Omental fat pad (tissue), 4 donors: ENCODE results near the gene CRYBA4. TPM values are rescaled to one million over a fixed set of nuclear protein-coding genes. Genes with fewer than 3 reads are reported as not detected.

Experiments
- ATAC-seq: fragments of 150-250 bp; one replicate; pipeline ENCODE4 v1.9.1; 2016; ENCODE audit warnings: mild to moderate bottlenecking, moderate library complexity; ENCODE audit not compliant: low FRiP score
- DNase-seq: peaks from one replicate; pipeline ENCODE4 v3.0.0-alpha.2; 2019; ENCODE audit warnings: low spot score
- total RNA-seq, 4 donors: library from RNA; depleted of rRNA; stranded (reverse); fragments of >200 nt; gene quantifications; one replicate each; pipeline ENCODE4 v1.1.0, GENCODE V29; 2016
- TF ChIP-seq, protein P1 (sequence below), 3 donors: fragments of 450-650 bp; IDR thresholded peaks; one replicate each; pipeline ENCODE4 v1.5.1; 2016 to 2017; ENCODE audit warnings: antibody characterized with exemption in 3 of 3, mild to moderate bottlenecking in 3 of 3, moderate library complexity in 2 of 3

CRYBA4 gene
- total RNA-seq, 4 donors from 2014 or later = not detected

DNA sequence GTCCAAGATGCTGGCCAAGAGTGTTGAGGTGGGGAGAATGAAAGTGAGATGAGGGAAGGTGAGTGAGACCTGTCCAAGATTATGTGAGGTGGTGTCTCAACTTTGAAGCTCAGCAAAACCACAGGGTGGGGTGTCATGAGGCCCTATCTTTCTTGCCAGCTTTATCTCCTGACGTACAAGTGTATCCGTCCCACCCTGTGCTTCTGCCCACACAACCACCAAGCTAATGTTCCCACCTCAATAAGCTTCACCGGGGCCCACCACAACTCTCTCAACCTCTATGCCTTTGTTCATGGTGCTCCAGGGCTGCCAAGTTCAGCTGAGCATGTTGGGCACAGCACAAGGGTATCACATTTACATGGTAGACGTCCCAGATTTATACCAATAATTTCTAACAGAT, 24.7 kb upstream of the CRYBA4 start:
- ATAC-seq = no peak
- TF ChIP-seq, protein P1, sequence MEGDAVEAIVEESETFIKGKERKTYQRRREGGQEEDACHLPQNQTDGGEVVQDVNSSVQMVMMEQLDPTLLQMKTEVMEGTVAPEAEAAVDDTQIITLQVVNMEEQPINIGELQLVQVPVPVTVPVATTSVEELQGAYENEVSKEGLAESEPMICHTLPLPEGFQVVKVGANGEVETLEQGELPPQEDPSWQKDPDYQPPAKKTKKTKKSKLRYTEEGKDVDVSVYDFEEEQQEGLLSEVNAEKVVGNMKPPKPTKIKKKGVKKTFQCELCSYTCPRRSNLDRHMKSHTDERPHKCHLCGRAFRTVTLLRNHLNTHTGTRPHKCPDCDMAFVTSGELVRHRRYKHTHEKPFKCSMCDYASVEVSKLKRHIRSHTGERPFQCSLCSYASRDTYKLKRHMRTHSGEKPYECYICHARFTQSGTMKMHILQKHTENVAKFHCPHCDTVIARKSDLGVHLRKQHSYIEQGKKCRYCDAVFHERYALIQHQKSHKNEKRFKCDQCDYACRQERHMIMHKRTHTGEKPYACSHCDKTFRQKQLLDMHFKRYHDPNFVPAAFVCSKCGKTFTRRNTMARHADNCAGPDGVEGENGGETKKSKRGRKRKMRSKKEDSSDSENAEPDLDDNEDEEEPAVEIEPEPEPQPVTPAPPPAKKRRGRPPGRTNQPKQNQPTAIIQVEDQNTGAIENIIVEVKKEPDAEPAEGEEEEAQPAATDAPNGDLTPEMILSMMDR (IDR thresholded peaks at IDR 0.05) = no peak
- no peak for DNase-seq

DNA sequence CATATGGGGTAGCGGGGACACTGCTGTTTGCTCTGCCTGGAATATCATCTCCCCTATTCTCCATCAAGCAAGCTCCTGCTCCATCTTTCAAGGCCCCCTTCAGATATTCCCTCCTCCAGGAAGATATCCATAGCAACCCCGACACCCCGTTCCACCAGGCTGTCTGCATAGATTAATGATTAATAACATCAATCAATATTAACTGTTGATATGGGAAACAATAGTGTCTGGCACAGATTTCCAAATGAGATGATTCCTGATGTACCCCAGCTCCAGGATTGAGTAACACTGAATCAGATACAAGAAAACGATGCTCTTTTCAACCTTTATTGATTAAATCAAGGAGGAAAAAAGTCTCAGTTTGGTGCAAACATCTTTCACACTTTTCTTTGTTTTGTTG, 24.3 kb upstream of the CRYBA4 start:
- no peak for DNase-seq
- no peak for ATAC-seq
- TF ChIP-seq, protein P1 (IDR thresholded peaks at IDR 0.05) = no peak

GRCh38 chr22:26599505-26599904, 22.3 kb upstream of the CRYBA4 start:
- ATAC-seq (no peak), DNase-seq (no peak)
- TF ChIP-seq, protein P1 (IDR thresholded peaks at IDR 0.05) = no peak

DNA sequence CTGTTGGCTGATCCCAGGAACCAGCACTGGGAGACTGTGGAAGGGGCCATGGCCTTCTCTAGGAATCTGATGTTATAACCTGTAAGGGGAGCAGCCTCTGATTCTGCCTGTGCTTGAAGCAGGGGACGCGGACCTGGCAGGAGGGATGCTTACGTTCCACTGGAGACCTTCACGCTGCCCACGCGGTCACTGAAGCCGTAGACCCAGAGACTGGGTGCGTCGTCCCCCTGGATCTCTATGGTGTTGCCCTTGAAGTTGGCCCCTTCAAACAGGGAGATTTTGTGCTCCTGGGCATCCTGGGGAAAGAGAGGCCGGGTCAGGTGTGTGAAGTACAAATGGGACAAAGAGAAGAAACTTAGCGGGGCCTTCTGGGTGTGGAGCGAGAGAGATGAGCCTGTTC, 20.0 kb upstream of the CRYBA4 start:
- TF ChIP-seq, protein P1 (IDR thresholded peaks at IDR 0.05) = no peak
- ATAC-seq = no peak
- DNase-seq = no peak

GRCh38 chr22:26602127-26602526, 19.6 kb upstream of the CRYBA4 start:
- DNase-seq (no peak), ATAC-seq (no peak)
- TF ChIP-seq, protein P1 (IDR thresholded peaks at IDR 0.05) = no peak

GRCh38 chr22:26604368-26604767, 17.4 kb upstream of the CRYBA4 start:
- TF ChIP-seq, protein P1 (IDR thresholded peaks at IDR 0.05) = no peak
- no peak for DNase-seq
- no peak for ATAC-seq

GRCh38 chr22:26606611-26607010, 15.2 kb upstream of the CRYBA4 start:
- ATAC-seq (no peak), DNase-seq (no peak)
- TF ChIP-seq, protein P1 (IDR thresholded peaks at IDR 0.05) = no peak
